Smooth muscle cell of trachea (primary cell): Measurements from ENCODE around the gene MAP1B. TPM values are rescaled to one million over a fixed set of nuclear protein-coding genes. Genes with fewer than 3 reads are reported as not detected.

Experiments used
- total RNA-seq: library from RNA; depleted of rRNA; stranded (reverse); fragments of >200 nt; gene quantifications from 2 replicates; pipeline ENCODE4 v1.2.1, GENCODE V29; 2014

The MAP1B gene
- total RNA-seq, result 133 and 421 TPM in 2 replicates

GRCh38 chr5:72107131-72107900 lies at the start of gene MAP1B:
Gene MAP1B, plus strand, starts transcription at chr5:72107475. Its CDS starts 57 bp downstream, at chr5:72107532.

Other genes starting within 250 kb of the MAP1B start
- 86.7 and 100 TPM in 2 replicates for gene MRPS27, start 212.8 kb downstream of the MAP1B start, total RNA-seq
- gene PTCD2, start 212.9 kb downstream of the MAP1B start, total RNA-seq, result 11.2 and 14.4 TPM in 2 replicates